H1 (cell line): ENCODE measurements around the gene CELF2. TPM values are rescaled to one million over a fixed set of nuclear protein-coding genes. Genes with fewer than 3 reads are reported as not detected.

Experiments
- KDM5A ChIP-seq: fragments of 200-600 bp; IDR thresholded peaks from 2 replicates; pipeline ENCODE4 v1.7.1; 2012; ENCODE audit warnings: mild to moderate bottlenecking, low read length, inconsistent platforms, mixed read lengths
- MAFK ChIP-seq: IDR thresholded peaks from 2 replicates; pipeline ENCODE4 v1.6.1; 2012; ENCODE audit warnings: low read depth, mild to moderate bottlenecking, improper control_type of control experiment, low read length
- NRF1 ChIP-seq: IDR thresholded peaks from 2 replicates; pipeline ENCODE4 v1.6.1; 2011; ENCODE audit warnings: mild to moderate bottlenecking, low read depth, low read length, improper control_type of control experiment
- SIX5 ChIP-seq: IDR thresholded peaks from 2 replicates; pipeline ENCODE4 v1.6.1; 2011; ENCODE audit warnings: mild to moderate bottlenecking, low read depth, low read length
- polyA plus RNA-seq, 7 experiments: library from polyadenylated mRNA; depleted of rRNA in 3 of 7; stranded (reverse) in 5 of 7; unstranded in 2 of 7; fragments of >200 nt in 5 of 7; fragments of 200-250 nt in 2 of 7; gene quantifications; 1 replicate in 5 of 7; 2 replicates in 1 of 7; 4 replicates in 1 of 7; pipeline versions ENCODE4 v1.2.1 to v1.2.3, GENCODE V29; 2011 to 2013; ENCODE audit warnings: missing spikeins in 2 of 7, mixed read lengths in 2 of 7
- total RNA-seq: library from RNA; stranded (reverse); fragmentation: NEBNext Ultra II Directional; extraction: Animal tissue kit (Norgen Biotek cat#: 25700); gene quantifications from 2 replicates; pipeline ENCODE4 v1.2.1, GENCODE V29; 2021
- TF ChIP-seq, protein P1 (sequence below): IDR thresholded peaks from 2 replicates; pipeline ENCODE4 v1.6.1; 2011; ENCODE audit warnings: low read length, improper control_type of control experiment
- TF ChIP-seq, protein P2 (sequence below): IDR thresholded peaks from 2 replicates; pipeline ENCODE4 v1.6.1; 2012; ENCODE audit warnings: inconsistent platforms

Gene CELF2
- total and polyA plus RNA-seq, 2 of the 8 experiments (the other 6 are each of a cell fraction or from before 2014, with no cell fraction given): 18.3 to 22.7 TPM

DNA sequence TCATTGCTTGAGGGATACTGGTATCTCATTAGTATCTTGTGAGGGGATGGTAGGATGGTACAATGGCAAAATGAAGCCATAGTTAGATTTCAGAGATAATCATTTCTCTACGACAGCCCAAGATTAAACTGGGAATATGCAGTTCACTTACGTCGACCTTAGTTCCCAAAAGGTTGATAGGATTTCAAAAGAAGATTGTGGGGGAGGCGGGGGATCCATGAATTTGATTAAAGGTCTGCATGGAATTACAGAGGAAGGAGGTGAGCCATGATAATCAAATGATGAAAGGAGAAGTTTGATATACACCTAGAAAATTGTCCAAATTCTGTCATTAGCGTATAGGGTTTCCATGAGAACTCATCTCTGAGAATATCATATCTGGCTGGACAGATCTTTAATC is 206.6 kb downstream of the CELF2 start (continued):
- TF ChIP-seq, protein P1, sequence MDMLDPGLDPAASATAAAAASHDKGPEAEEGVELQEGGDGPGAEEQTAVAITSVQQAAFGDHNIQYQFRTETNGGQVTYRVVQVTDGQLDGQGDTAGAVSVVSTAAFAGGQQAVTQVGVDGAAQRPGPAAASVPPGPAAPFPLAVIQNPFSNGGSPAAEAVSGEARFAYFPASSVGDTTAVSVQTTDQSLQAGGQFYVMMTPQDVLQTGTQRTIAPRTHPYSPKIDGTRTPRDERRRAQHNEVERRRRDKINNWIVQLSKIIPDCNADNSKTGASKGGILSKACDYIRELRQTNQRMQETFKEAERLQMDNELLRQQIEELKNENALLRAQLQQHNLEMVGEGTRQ: no peak
- TF ChIP-seq SIX5 (no peak), MAFK (no peak), NRF1 (no peak), KDM5A (no peak)
- TF ChIP-seq, protein P2, sequence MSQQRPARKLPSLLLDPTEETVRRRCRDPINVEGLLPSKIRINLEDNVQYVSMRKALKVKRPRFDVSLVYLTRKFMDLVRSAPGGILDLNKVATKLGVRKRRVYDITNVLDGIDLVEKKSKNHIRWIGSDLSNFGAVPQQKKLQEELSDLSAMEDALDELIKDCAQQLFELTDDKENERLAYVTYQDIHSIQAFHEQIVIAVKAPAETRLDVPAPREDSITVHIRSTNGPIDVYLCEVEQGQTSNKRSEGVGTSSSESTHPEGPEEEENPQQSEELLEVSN: no peak
